GM18526 (cell line): ENCODE measurements around the gene ROR1.

Experiments
- POLR2A ChIP-seq: IDR thresholded peaks from 3 replicates; pipeline ENCODE4 v1.6.1; 2011; ENCODE audit not compliant: insufficient read length; ENCODE audit errors: extremely low read depth

The ROR1 gene

DNA sequence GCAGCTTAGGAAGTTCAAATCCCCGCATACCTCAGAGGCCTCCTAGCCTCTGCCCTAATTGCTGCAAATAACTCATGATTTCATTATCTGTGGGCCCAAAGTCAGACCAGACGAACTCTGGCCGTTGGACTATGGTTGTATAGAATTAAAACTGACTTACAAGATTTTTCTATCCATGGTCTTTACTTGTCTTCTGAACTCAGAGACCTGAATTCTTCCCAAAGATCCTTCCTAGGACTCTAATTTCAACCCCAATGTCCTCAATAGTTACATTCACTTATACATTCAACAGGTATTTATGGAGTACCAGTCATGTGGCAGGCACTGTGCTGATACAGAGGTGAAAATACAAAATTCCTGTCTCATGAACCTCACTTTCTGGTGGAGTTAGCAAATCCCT, 247.2 kb downstream of the ROR1 start:
- no peak for TF ChIP-seq POLR2A

DNA sequence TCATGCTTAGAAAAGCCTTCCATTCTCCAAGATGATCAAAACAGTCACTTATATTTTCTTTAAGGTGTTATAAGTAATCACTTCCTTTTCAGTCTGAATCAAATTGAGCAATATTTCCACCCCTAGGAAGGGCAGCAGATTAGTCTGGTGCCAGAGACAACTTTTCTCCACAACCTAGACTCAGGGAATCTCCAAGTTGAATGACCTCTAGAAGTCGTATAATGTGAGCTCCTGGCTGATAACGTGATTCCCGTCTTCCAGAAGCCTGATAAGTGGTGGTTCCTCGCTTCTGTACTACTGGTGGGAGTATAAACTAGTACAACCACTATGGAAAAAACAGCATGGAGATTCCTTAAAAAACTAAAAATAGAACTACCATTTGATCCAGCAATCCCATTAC, 251.2 kb downstream of the ROR1 start:
- no peak for TF ChIP-seq POLR2A

DNA sequence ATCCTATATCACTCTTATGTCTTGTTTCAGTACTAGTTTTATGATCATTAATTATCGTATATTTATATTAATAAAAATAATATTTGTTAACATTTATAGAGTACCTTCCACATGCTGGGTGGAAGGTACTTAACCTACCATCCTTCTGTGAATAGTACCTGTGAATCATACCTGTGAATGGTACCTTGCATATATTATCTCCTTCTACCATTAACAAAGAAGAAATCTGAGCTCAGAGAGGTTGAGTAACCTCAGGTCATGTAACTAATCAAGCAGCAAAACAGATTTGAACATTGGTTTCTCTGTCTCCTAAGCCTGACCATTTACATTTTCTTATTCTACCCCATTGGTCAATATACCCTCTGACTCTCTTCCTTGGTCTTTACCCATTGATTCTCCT, 255.2 kb downstream of the ROR1 start:
- no peak for TF ChIP-seq POLR2A

DNA sequence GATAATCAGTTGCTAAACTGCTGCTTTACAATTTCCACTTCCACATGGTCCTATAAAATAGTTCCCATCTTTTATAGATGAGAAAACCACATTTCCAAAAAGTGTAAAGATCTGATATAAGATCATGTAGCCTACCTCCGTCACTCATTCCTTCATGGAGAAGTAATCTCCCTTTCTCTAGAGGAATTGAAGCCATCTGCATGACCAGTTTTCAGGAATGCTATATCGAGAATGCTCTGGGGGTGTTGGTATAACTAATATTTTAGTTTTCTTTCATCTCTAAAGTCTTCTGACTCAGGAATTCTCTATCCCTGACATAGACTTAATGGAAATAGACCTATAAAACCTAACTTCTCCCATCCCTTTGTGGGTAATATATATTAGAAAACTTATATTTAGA, 256.6 kb downstream of the ROR1 start:
- no peak for TF ChIP-seq POLR2A

DNA sequence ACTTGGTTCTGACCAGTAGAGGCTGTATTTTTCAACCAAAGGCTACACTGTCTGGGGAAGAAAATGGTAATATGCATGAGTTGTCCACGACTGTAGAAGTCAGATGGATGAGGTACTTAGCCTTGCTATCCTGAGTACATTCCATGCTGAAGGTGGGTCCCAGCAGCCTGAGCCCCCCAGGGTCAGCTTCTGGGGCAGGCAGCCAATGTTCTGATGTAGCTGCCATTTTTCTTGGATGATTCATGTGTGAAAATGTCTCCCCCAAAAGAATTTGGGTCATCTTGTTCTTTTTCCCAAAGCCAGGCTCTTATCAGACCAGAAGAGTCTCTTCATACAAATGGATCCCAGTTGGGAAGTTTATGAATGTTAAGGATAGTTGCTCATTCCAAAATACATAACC, 257.4 kb downstream of the ROR1 start:
- TF ChIP-seq POLR2A = no peak

DNA sequence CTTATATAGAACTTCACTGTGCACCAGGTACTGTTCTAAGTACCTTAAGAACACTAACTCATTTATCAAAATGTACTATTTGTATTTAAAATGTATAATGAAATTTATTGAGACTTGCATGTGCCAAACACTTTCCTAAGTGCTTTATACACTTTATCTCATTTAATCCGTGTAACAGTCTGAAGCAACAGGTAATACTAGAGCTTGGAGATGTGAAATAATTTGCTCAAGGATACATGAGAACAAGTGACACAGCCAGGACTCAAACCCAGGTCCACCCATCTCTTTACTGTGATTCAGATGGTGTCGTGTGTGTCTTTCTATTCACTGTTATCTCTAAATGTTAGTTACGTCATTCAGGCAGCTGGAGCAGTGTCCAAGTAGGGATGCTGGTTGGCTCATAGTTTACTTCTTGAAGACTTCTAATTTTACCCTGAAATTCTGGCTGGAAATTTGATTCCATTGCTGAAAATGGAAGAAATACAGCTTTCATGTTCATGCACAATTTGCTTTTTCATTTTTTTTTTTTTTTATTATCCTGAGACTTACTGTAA, 259.9 kb downstream of the ROR1 start:
- TF ChIP-seq POLR2A = no peak

DNA sequence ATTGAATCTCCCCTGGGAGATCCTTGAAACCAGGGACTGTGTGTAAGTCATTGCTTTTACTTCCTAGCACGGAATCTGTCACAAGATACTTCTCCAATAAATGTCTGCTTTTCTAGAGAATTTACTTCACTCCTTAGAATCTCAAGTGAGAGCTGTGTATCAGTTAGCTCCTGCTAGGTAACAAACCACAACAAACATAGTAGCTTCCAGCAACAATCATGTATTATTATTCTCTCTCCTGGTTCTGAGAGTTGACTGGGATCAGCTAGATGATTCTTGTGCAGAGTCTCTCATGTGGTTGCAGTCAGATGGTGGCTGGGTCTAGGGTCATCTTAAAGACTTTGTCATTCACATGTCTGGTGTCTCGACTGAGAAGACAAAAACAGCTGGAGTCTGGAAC, 262.7 kb downstream of the ROR1 start:
- no peak for TF ChIP-seq POLR2A

DNA sequence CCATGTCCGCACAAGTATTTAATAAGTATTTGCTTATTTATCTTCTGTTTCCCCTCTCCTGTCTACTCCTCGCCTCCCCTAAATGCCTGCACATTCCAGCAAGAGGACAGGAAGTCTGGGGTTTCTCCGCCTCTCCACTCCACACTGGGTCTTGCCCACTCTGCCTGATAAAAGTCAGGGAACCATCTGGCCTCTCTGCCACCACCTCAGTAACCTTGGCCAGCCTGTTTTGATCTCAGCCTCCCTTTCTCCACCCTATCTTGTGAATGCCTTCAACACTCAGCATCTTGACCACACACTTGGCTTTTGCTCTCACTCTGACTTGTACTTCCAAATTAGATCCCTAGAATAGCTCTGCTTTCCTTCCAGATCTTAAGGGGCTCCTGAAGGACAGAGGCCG, 264.3 kb downstream of the ROR1 start:
- no peak for TF ChIP-seq POLR2A

DNA sequence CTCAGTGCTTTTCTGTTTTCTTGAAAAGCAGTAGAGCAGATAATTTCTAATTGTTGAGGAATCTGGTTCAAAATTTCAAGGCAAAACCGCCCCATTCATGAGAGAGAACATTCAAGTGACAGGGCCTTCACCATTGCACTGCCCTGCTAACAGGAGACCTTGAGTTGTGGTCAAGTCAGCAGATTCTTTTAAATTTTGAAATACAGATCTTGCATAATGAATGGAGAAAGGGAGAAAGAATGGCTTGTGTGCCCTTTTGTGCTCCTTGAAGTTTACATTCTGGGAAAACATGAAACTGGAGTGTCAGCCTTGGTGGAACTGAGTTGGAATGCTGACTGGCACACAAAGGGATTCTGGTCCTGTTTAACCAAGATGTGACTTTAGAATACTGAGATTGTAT, 265.1 kb downstream of the ROR1 start:
- no peak for TF ChIP-seq POLR2A

DNA sequence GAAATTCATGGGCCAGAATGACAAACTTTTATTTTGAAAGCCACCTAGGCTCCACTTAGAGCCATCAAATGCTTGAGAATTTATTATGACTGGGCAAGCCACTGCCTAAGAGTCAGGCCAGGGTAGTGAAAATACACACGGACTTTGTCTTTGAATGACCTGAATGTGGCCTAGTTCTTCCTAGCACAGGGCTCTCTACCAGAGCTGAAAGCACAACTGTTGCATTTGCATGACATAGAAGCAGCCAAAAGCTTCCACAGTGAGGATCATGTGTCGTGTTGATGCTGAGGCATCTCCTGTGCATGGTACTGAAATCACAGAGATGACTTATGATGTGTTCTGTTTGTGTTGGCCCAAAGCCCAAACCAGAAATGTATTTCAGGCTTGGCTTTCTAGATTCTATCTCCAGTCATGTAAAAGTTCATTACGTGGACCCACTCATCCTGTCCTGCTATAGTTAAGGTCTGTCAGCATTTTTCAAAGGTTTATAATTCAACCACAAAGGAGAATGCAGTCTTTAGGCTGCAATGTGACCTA, 265.6 kb downstream of the ROR1 start:
- TF ChIP-seq POLR2A = no peak

DNA sequence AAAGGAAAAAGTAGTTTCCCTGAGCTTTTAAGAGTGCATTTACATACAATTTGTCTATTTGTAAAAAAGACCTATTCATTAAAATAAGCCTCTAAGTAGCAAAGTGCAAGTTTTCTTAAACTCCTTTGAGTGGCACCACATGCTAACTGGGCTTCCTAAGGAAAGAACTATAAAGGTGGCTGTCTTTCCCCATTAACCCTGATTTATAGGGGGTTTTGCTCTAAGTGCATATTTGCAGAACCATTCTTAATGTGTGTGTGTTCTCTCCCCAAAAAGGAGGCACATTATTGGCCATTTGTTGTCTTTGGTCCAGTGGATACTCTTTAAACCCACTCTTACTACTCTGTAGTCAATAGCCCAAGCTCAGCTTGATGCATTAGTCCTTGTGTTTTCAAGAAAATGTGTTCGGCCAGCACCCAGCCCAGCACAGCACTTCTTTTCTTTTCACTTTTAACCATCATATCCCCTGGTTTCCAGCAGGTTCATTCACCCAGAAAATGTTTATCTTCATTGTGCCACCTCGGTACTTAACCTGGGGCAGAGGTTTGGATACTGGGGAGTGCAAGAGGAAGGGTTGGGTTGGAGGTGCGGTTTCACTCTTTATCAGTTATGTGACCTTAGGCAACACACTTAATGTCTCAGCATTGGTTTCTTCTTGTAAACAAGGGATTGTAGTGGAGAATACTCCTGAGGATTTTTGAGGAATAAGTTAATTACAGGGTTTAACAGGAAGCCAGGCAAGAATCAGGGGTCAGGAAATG, 267.7 kb downstream of the ROR1 start:
- TF ChIP-seq POLR2A = no peak

DNA sequence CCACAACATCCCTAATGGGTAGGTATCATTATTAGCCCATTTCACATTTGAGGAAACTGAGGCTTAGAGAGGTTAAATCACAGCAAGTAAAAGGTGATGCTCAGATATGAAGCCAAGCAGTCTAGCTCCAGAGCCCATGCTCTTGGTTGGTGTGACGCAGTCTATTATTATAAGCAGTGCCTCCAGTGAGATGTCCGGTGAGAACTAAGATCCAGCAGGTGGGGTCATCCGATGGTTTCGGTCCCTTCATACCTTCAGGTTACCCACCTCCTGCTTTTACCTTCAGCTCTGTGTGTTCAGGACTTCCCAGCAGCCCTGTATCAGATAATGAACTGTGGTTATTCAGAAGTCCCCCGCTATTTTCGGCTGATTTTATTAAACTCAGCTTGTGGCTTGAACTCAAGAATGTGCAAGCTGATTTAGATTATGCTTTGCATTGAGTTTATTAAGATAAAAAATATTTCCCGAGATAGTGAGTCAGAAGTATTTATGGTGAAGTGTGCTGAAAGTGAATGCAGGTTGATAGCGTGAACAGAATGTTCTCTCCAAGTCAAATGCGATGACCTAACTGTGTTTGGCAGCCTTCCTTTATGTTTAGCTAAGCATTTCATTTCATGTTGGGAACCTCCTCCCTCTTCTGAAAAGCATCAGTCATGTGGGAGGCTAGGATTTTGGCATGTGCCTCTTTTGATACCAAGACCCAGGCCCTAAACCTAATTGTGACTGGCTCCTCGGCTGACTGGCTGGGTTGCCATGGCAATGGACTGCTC, 268.7 kb downstream of the ROR1 start:
- no peak for TF ChIP-seq POLR2A

DNA sequence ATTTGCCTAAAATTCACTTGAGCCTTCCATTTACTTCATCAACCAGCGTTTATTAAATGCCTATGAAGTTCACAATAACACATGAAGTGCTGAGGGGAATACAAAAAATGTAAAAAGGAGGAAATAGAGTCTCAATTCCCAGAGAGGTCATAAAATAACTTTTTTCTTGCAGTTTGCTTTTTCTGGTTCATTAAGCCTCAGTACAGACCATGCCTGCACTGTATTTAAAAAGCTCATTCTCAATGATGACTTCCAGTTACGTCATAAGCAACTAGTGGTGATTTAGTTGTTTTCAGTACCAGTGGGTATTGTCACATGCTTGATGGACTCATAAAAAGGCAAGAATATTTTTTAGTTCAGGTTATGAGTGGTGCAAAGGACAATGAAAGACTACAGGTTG, 269.5 kb downstream of the ROR1 start:
- no peak for TF ChIP-seq POLR2A

DNA sequence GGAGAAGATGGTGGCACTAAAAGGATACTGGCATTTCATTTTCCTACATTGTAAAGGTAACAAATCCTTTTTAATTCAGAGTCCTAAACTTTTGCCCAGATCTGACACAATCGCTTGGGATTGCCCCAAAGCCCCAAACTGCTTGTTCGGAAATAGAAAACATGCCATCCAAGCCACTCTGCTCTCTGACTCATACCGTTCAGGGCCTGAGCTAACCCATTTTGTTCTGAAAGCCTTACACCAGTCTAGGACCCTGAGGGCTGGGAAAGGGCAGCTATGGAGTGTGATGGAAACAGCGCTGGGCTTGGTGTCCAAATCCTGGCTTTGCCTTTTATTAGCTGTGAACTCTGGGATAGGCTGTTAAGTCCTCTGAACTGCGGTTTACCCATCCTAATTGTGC, 270.2 kb downstream of the ROR1 start:
- TF ChIP-seq POLR2A = no peak

DNA sequence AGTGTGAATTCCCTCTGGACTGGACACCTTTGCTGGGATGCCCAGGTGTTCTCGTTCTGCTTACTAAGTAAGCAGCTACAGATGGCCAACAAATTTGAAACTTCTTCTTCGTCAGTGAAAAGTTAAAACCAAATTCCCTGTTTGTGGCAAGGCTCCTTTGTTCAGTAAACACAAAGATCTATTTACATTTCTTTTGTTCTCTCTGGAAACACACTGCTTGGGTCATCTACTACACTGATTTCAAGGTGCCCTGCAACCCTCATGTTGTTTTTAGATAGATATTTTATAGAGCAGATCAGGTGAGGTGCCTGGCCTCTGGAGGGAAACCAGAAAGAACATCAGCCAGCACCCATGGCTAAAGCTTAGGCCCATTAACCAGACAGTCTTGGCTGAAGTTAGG, 272.4 kb downstream of the ROR1 start:
- no peak for TF ChIP-seq POLR2A

DNA sequence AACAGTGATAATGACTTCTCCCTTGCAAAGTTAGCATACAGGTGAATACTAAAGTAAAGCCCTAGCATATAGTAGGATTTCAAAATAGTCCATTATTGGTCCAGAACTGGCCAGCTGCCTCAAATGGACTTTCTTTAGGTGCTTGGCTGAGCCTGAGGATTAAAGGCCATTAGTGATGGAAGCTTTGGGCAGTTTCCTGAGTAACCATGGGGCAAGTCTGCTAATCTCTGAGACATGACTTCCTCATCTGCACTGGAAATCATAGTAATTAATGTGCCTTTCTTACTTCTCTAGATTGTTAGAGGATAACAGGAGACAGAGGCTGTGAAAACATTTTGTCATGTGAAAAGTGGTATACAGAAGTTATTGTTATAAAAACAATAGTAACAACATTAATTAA, 273.1 kb downstream of the ROR1 start:
- no peak for TF ChIP-seq POLR2A
